Measurements from ENCODE around the gene THAP4. TPM values are rescaled to one million over a fixed set of nuclear protein-coding genes. Genes with fewer than 3 reads are reported as not detected.

Gene THAP4
- total RNA-seq, 2 donors from 2014 or later = 76.8 to 94.7 TPM

- DNase-seq (ENCODE audit: low spot score) = no peak
- H3K36me3 ChIP-seq = peaks cover 17% of the 10 kb centered on the region
- H3K4me3 ChIP-seq = no peak overlapping the region
- H3K27me3 ChIP-seq = no peaks in the 10 kb centered on the region
- H3K27ac ChIP-seq = no peak overlapping the region
- peaks cover 0 to 21% of the 10 kb centered on the region in 2 donors for H3K4me1 ChIP-seq
- no peak for TF ChIP-seq CTCF (IDR thresholded peaks at IDR 0.05)
- no peaks in the 10 kb centered on the region for H3K9me3 ChIP-seq
Measured at GRCh38 chr2:241608881-241609280, 28.1 kb downstream of the THAP4 start.

- Histone ChIP-seq H3K4me3 (no peak overlapping the region), H3K9me3 (no peaks in the 10 kb centered on the region), H3K4me1 (peaks cover 0 to 17% of the 10 kb centered on the region in 2 donors), H3K36me3 (peaks cover 24% of the 10 kb centered on the region), H3K27ac (no peak overlapping the region), H3K27me3 (no peaks in the 10 kb centered on the region)
- DNase-seq (ENCODE audit: low spot score) = no peak
- no peak for TF ChIP-seq CTCF (IDR thresholded peaks at IDR 0.05)
Measured at GRCh38 chr2:241607162-241607885, 29.6 kb downstream of the THAP4 start.

GRCh38 chr2:241606186-241606585, 30.8 kb downstream of the THAP4 start:
- Histone ChIP-seq H3K9me3 (no peaks in the 10 kb centered on the region), H3K36me3 (peaks cover 35% of the 10 kb centered on the region), H3K27ac (no peak overlapping the region), H3K4me3 (no peak overlapping the region), H3K4me1 (peaks cover 0 to 15% of the 10 kb centered on the region in 2 donors), H3K27me3 (no peaks in the 10 kb centered on the region)
- DNase-seq (ENCODE audit: low spot score) = no peak
- no peak for TF ChIP-seq CTCF (IDR thresholded peaks at IDR 0.05)

GRCh38 chr2:241603686-241604085, 33.3 kb downstream of the THAP4 start:
- no peaks in the 10 kb centered on the region for H3K4me1 ChIP-seq
- no peaks in the 10 kb centered on the region for H3K9me3 ChIP-seq
- H3K27ac ChIP-seq = no peak overlapping the region
- no peaks in the 10 kb centered on the region for H3K27me3 ChIP-seq
- H3K36me3 ChIP-seq = peaks cover 54% of the 10 kb centered on the region
- no peak overlapping the region for H3K4me3 ChIP-seq
- TF ChIP-seq CTCF (IDR thresholded peaks at IDR 0.05) = no peak
- DNase-seq (ENCODE audit: low spot score) = no peak

- DNase-seq (ENCODE audit: low spot score) = no peak
- no peak overlapping the region for H3K4me3 ChIP-seq
Measured at GRCh38 chr2:241602720-241603119, 34.2 kb downstream of the THAP4 start.

More at GRCh38 chr2:241602720-241603119, 34.2 kb downstream of the THAP4 start:
- no peaks in the 10 kb centered on the region for H3K27me3 ChIP-seq
- no peaks in the 10 kb centered on the region for H3K4me1 ChIP-seq
- H3K27ac ChIP-seq = no peak overlapping the region
- no peaks in the 10 kb centered on the region for H3K9me3 ChIP-seq
- peaks cover 60% of the 10 kb centered on the region for H3K36me3 ChIP-seq
- TF ChIP-seq CTCF (IDR thresholded peaks at IDR 0.05) = no peak
